ENCODE results near the gene LRRC74A.

The LRRC74A gene

GRCh38 chr14:76826122-76826521 is at the start of gene LRRC74A:
TSS of gene LRRC74A (plus strand) at chr14:76826408. CDS start at chr14:76826698, 290 bp downstream.
- DNase-seq, result no peak
- peak; percentile 28 for ATAC-seq

GRCh38 chr14:76776428-76777251 is 49.6 kb upstream of the LRRC74A start:
- no peak for DNase-seq
- peak; percentile 15 for ATAC-seq

GRCh38 chr14:76777721-76778120 is 48.5 kb upstream of the LRRC74A start:
- ATAC-seq, result no peak
- DNase-seq, result no peak

GRCh38 chr14:76778546-76779215 is 47.5 kb upstream of the LRRC74A start:
- ATAC-seq (no peak), DNase-seq (no peak)

- DNase-seq (no peak), ATAC-seq (no peak)
These were observed 46.8 kb upstream of the LRRC74A start for GRCh38 chr14:76779221-76780057.

GRCh38 chr14:76780058-76780345 is 46.2 kb upstream of the LRRC74A start:
- ATAC-seq, result no peak

GRCh38 chr14:76780360-76780759 is 45.8 kb upstream of the LRRC74A start:
- no peak for DNase-seq
- no peak for ATAC-seq

More at GRCh38 chr14:76780058-76780345, 46.2 kb upstream of the LRRC74A start:
- DNase-seq, result no peak

- DNase-seq (no peak), ATAC-seq (no peak)
These were observed 45.1 kb upstream of the LRRC74A start for GRCh38 chr14:76780875-76781647.

- ATAC-seq (peak; percentile 38), DNase-seq (no peak)
These were observed 44.6 kb upstream of the LRRC74A start for GRCh38 chr14:76781648-76782051.

GRCh38 chr14:76782115-76782884 is 43.9 kb upstream of the LRRC74A start:
- ATAC-seq, result no peak
- no peak for DNase-seq

- DNase-seq (no peak), ATAC-seq (peak; percentile 44)
These were observed 43.2 kb upstream of the LRRC74A start for GRCh38 chr14:76782885-76783566.

- DNase-seq, result no peak
- no peak for ATAC-seq
These were observed 41.8 kb upstream of the LRRC74A start for GRCh38 chr14:76784266-76784874.

- DNase-seq (peak; percentile 70), ATAC-seq (peak; percentile 82)
These were observed 41.3 kb upstream of the LRRC74A start for GRCh38 chr14:76784881-76785280.

- ATAC-seq (no peak), DNase-seq (no peak)
These were observed 39.6 kb upstream of the LRRC74A start for GRCh38 chr14:76786601-76787000.

GRCh38 chr14:76792422-76792821 is 33.8 kb upstream of the LRRC74A start:
- DNase-seq (no peak), ATAC-seq (no peak)

GRCh38 chr14:76793324-76793723 is 32.9 kb upstream of the LRRC74A start:
- ATAC-seq (no peak), DNase-seq (no peak)

- no peak for ATAC-seq
- DNase-seq, result no peak
These were observed 32.3 kb upstream of the LRRC74A start for GRCh38 chr14:76793956-76794355.

- ATAC-seq (no peak), DNase-seq (no peak)
These were observed 19.8 kb upstream of the LRRC74A start for GRCh38 chr14:76806446-76806845.

GRCh38 chr14:76808011-76808410 is 18.2 kb upstream of the LRRC74A start:
- ATAC-seq, result no peak
- DNase-seq, result no peak

- no peak for ATAC-seq
These were observed 17.2 kb upstream of the LRRC74A start for GRCh38 chr14:76808990-76809389.

More at GRCh38 chr14:76808990-76809389, 17.2 kb upstream of the LRRC74A start:
- DNase-seq, result no peak

Measured in stimulated activated naive CD8-positive, alpha-beta T cell treated with anti-CD3 and anti-CD28 coated beads, Interleukin-15, Interleukin-2, amounts not matched to agents 100 U/mL and 50 U/mL, for 24 hours (primary cell).